ENCODE results near the gene HINT2.

HINT2 gene

GRCh38 chr9:35812025-35812602 lies 2.7 kb downstream of the HINT2 start, which contains the start of gene SPAG8:
Gene SPAG8, minus strand, starts transcription at chr9:35812262. Its CDS starts 115 bp downstream, at chr9:35812147.
- H3K4me1 ChIP-seq (ENCODE audit: control insufficient read depth, low read length) = peaks cover 36% of the 10 kb centered on the region
- H4K20me1 ChIP-seq (ENCODE audit: control insufficient read depth, insufficient read depth, low read depth, low read length) = no peaks in the 10 kb centered on the region
- H3K36me3 ChIP-seq (ENCODE audit: control insufficient read depth, low read length) = peaks cover 12% of the 10 kb centered on the region
- H3K79me2 ChIP-seq (ENCODE audit: control insufficient read depth, low read length) = peaks cover 13% of the 10 kb centered on the region
- no peaks in the 10 kb centered on the region for H3K9me2 ChIP-seq (replicated peaks; ENCODE audit: control insufficient read depth, low read length)
- no peaks in the 10 kb centered on the region for H3K27me3 ChIP-seq (ENCODE audit: control insufficient read depth, low read length)
- H3K27ac ChIP-seq (ENCODE audit: low read depth, low read length) = peak within 1 kb of the TSS; percentile 45
- peak within 1 kb of the TSS; percentile 100 for H3K4me2 ChIP-seq (ENCODE audit: low read length)
- 0 out of 2 replicates have a peak, but pooled peaks cover 3% of the 10 kb centered on the region for H3K9me3 ChIP-seq (ENCODE audit: control insufficient read depth, insufficient read depth, low read length)
- H3K4me3 ChIP-seq (ENCODE audit: low read length) = peak within 1 kb of the TSS; percentile 78
- peaks cover 6% of the 10 kb centered on the region for H3F3A ChIP-seq (ENCODE audit: control insufficient read depth, insufficient read depth)
- TF ChIP-seq, protein P1, sequence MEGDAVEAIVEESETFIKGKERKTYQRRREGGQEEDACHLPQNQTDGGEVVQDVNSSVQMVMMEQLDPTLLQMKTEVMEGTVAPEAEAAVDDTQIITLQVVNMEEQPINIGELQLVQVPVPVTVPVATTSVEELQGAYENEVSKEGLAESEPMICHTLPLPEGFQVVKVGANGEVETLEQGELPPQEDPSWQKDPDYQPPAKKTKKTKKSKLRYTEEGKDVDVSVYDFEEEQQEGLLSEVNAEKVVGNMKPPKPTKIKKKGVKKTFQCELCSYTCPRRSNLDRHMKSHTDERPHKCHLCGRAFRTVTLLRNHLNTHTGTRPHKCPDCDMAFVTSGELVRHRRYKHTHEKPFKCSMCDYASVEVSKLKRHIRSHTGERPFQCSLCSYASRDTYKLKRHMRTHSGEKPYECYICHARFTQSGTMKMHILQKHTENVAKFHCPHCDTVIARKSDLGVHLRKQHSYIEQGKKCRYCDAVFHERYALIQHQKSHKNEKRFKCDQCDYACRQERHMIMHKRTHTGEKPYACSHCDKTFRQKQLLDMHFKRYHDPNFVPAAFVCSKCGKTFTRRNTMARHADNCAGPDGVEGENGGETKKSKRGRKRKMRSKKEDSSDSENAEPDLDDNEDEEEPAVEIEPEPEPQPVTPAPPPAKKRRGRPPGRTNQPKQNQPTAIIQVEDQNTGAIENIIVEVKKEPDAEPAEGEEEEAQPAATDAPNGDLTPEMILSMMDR (IDR thresholded peaks at IDR 0.05; ENCODE audit: low read depth, low read length, poor library complexity, severe bottlenecking) = no peak
- TF ChIP-seq EZH2phosphoT487 (IDR thresholded peaks at IDR 0.05; ENCODE audit: borderline replicate concordance, low read length) = no peak

- H3K79me2 ChIP-seq (ENCODE audit: control insufficient read depth, low read length) = peaks cover 13% of the 10 kb centered on the region
- no peak for TF ChIP-seq EZH2phosphoT487 (IDR thresholded peaks at IDR 0.05; ENCODE audit: borderline replicate concordance, low read length)
- TF ChIP-seq, protein P1 (IDR thresholded peaks at IDR 0.05; ENCODE audit: low read depth, low read length, poor library complexity, severe bottlenecking) = no peak
- peaks cover 36% of the 10 kb centered on the region for H3K4me1 ChIP-seq (ENCODE audit: control insufficient read depth, low read length)
- H3K36me3 ChIP-seq (ENCODE audit: control insufficient read depth, low read length) = peaks cover 12% of the 10 kb centered on the region
- H4K20me1 ChIP-seq (ENCODE audit: control insufficient read depth, insufficient read depth, low read depth, low read length) = no peaks in the 10 kb centered on the region
- H3F3A ChIP-seq (ENCODE audit: control insufficient read depth, insufficient read depth) = peaks cover 6% of the 10 kb centered on the region
- H3K9me2 ChIP-seq (replicated peaks; ENCODE audit: control insufficient read depth, low read length) = no peaks in the 10 kb centered on the region
- H3K4me3 ChIP-seq (ENCODE audit: low read length) = peak overlapping the region; percentile 78
- H3K9me3 ChIP-seq (ENCODE audit: control insufficient read depth, insufficient read depth, low read length) = 0 out of 2 replicates have a peak, but pooled peaks cover 3% of the 10 kb centered on the region
- H3K27ac ChIP-seq (ENCODE audit: low read depth, low read length) = no peak overlapping the region
- H3K4me2 ChIP-seq (ENCODE audit: low read length) = peak overlapping the region; percentile 100
- H3K27me3 ChIP-seq (ENCODE audit: control insufficient read depth, low read length) = no peaks in the 10 kb centered on the region
These were observed 3.3 kb downstream of the HINT2 start for GRCh38 chr9:35811381-35812024.

DNA sequence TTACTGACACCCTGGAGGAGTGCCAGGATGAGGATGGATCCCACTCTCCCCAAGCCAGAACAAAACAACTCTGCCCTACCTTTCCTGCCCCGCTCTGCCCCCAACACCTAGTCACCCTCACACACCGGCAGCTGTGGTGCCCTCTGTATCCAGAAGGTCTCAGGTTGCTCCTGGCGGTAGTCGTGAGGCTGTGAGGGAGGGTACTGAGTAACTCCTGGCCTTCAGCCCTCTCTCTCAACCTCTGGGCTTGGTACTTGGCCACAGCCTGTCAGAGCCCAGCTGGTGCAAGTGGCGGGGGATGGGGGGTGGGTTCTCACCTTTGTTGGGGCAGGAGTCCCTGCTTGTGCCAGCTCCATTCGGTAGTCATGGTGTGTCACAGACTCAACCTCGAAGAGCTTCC lies 4.7 kb downstream of the HINT2 start:
- H3K4me3 ChIP-seq (ENCODE audit: low read length) = no peak overlapping the region
- TF ChIP-seq, protein P1 (IDR thresholded peaks at IDR 0.05; ENCODE audit: low read depth, low read length, poor library complexity, severe bottlenecking) = no peak
- TF ChIP-seq EZH2phosphoT487 (IDR thresholded peaks at IDR 0.05; ENCODE audit: borderline replicate concordance, low read length) = no peak
- H3K4me2 ChIP-seq (ENCODE audit: low read length) = no peak overlapping the region
- no peaks in the 10 kb centered on the region for H3K27me3 ChIP-seq (ENCODE audit: control insufficient read depth, low read length)
- H3K9me3 ChIP-seq (ENCODE audit: control insufficient read depth, insufficient read depth, low read length) = no peaks in the 10 kb centered on the region
- H3F3A ChIP-seq (ENCODE audit: control insufficient read depth, insufficient read depth) = peaks cover 4% of the 10 kb centered on the region
- H3K79me2 ChIP-seq (ENCODE audit: control insufficient read depth, low read length) = peaks cover 13% of the 10 kb centered on the region
- H4K20me1 ChIP-seq (ENCODE audit: control insufficient read depth, insufficient read depth, low read depth, low read length) = no peaks in the 10 kb centered on the region
- H3K4me1 ChIP-seq (ENCODE audit: control insufficient read depth, low read length) = peaks cover 32% of the 10 kb centered on the region
- H3K27ac ChIP-seq (ENCODE audit: low read depth, low read length) = no peak overlapping the region
- no peaks in the 10 kb centered on the region for H3K9me2 ChIP-seq (replicated peaks; ENCODE audit: control insufficient read depth, low read length)
- H3K36me3 ChIP-seq (ENCODE audit: control insufficient read depth, low read length) = peaks cover 12% of the 10 kb centered on the region
